KMS-11 (cell line): ENCODE results near the gene CD1E.

ENCODE experiments used
- H2AFZ ChIP-seq: fragments of 200-600 bp; sonication (generic); 2 replicates; pipeline ENCODE4 v1.6.1; 2016; ENCODE audit warnings: antibody characterized with exemption, mixed run types, low read depth
- H3K27ac ChIP-seq: fragments of 200-600 bp; sonication (generic); 2 replicates; pipeline ENCODE4 v1.6.1; 2016; ENCODE audit warnings: mild to moderate bottlenecking, mixed run types
- H3K27me3 ChIP-seq: fragments of 200-600 bp; sonication (generic); 2 replicates; pipeline ENCODE4 v1.6.1; 2017; ENCODE audit warnings: mild to moderate bottlenecking, low read depth, mixed run types, moderate library complexity; ENCODE audit not compliant: insufficient read depth
- H3K36me3 ChIP-seq: fragments of 200-600 bp; sonication (generic); 2 replicates; pipeline ENCODE4 v1.6.1; 2017; ENCODE audit warnings: mild to moderate bottlenecking, mixed run types; ENCODE audit not compliant: insufficient read depth
- H3K4me1 ChIP-seq: fragments of 200-600 bp; sonication (generic); 2 replicates; pipeline ENCODE4 v1.6.1; 2016; ENCODE audit warnings: mild to moderate bottlenecking, low read depth, mixed run types; ENCODE audit not compliant: poor library complexity, severe bottlenecking
- H3K4me2 ChIP-seq: fragments of 200-600 bp; sonication (generic); 2 replicates; pipeline ENCODE4 v1.7.0; 2016; ENCODE audit warnings: mild to moderate bottlenecking, mixed run types
- H3K4me3 ChIP-seq: fragments of 200-600 bp; sonication (generic); IDR thresholded peaks from 2 replicates; pipeline ENCODE4 v1.6.1; 2017; ENCODE audit warnings: low read depth, low read length, mixed read lengths; ENCODE audit not compliant: insufficient read depth
- H3K79me2 ChIP-seq: fragments of 200-600 bp; sonication (generic); 2 replicates; pipeline ENCODE4 v1.6.1; 2016; ENCODE audit warnings: low read depth, mixed run types; ENCODE audit not compliant: insufficient read depth
- H3K9ac ChIP-seq: fragments of 200-600 bp; sonication (generic); 2 replicates; pipeline ENCODE4 v1.6.1; 2016; ENCODE audit warnings: mild to moderate bottlenecking, mixed run types
- H4K20me1 ChIP-seq: fragments of 200-600 bp; sonication (generic); 2 replicates; pipeline ENCODE4 v1.6.1; 2016; ENCODE audit warnings: mild to moderate bottlenecking, mixed run types; ENCODE audit not compliant: insufficient read depth
- TF ChIP-seq, protein P1 (sequence below): fragments of 200-600 bp; sonication (generic); conservative IDR thresholded peaks from 2 replicates; pipeline ENCODE4 v1.6.1; 2017; ENCODE audit warnings: low read depth, mild to moderate bottlenecking, antibody characterized with exemption, low read length, moderate library complexity, mixed read lengths

CD1E gene

GRCh38 chr1:158396646-158397045, 43.0 kb downstream of the CD1E start:
- Histone ChIP-seq H3K4me1 (no peaks in the 10 kb centered on the region), H3K36me3 (no peaks in the 10 kb centered on the region), H3K9ac (no peak overlapping the region), H2AFZ (no peak overlapping the region), H3K27me3 (no peaks in the 10 kb centered on the region), H4K20me1 (no peaks in the 10 kb centered on the region), H3K4me3 (no peak overlapping the region), H3K27ac (no peak overlapping the region), H3K79me2 (no peaks in the 10 kb centered on the region), H3K4me2 (no peak overlapping the region)
- TF ChIP-seq, protein P1, sequence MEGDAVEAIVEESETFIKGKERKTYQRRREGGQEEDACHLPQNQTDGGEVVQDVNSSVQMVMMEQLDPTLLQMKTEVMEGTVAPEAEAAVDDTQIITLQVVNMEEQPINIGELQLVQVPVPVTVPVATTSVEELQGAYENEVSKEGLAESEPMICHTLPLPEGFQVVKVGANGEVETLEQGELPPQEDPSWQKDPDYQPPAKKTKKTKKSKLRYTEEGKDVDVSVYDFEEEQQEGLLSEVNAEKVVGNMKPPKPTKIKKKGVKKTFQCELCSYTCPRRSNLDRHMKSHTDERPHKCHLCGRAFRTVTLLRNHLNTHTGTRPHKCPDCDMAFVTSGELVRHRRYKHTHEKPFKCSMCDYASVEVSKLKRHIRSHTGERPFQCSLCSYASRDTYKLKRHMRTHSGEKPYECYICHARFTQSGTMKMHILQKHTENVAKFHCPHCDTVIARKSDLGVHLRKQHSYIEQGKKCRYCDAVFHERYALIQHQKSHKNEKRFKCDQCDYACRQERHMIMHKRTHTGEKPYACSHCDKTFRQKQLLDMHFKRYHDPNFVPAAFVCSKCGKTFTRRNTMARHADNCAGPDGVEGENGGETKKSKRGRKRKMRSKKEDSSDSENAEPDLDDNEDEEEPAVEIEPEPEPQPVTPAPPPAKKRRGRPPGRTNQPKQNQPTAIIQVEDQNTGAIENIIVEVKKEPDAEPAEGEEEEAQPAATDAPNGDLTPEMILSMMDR = no peak

GRCh38 chr1:158398818-158399514, 45.3 kb downstream of the CD1E start, which contains the start of gene OR10T2:
Gene OR10T2 (minus strand): TSS chr1:158399466. CDS start chr1:158399466, 0 bp downstream.
- TF ChIP-seq, protein P1 = no peak
- no peaks in the 10 kb centered on the region for H3K36me3 ChIP-seq
- no peak within 1 kb of the TSS for H3K27ac ChIP-seq
- H3K4me1 ChIP-seq = no peaks in the 10 kb centered on the region
- no peaks in the 10 kb centered on the region for H3K79me2 ChIP-seq
- no peaks in the 10 kb centered on the region for H4K20me1 ChIP-seq
- H3K27me3 ChIP-seq = no peaks in the 10 kb centered on the region
- no peak within 1 kb of the TSS for H3K4me3 ChIP-seq
- no peak within 1 kb of the TSS for H3K4me2 ChIP-seq
- no peak within 1 kb of the TSS for H3K9ac ChIP-seq
- H2AFZ ChIP-seq = no peak within 1 kb of the TSS

DNA sequence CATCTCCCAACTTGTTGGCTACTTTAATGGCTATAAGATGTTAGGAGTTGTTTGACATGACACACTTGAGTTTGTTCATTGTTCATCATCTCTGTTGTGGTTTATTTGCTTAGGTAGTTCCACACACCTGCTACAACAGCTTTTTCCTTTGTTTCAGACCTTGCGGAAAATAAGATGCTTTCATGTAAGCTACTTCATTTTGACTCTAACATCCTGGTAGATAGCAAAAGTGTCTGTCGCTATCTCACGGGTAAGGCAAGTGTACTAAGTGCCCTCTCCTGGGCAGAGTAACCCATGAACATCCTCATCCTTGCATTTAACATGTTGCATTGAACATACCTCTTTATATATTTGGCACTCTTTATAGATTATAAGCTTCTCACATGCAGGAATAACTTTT, 47.2 kb downstream of the CD1E start:
- no peaks in the 10 kb centered on the region for H3K36me3 ChIP-seq
- no peak overlapping the region for H2AFZ ChIP-seq
- no peaks in the 10 kb centered on the region for H3K27me3 ChIP-seq
- H3K9ac ChIP-seq = no peak overlapping the region
- H3K27ac ChIP-seq = no peak overlapping the region
- no peaks in the 10 kb centered on the region for H3K79me2 ChIP-seq
- H3K4me1 ChIP-seq = no peaks in the 10 kb centered on the region
- no peak overlapping the region for H3K4me3 ChIP-seq
- no peak overlapping the region for H3K4me2 ChIP-seq
- no peaks in the 10 kb centered on the region for H4K20me1 ChIP-seq
- TF ChIP-seq, protein P1 = no peak

GRCh38 chr1:158407092-158407491, 53.4 kb downstream of the CD1E start:
- TF ChIP-seq, protein P1 = no peak
- H3K4me3 ChIP-seq = no peak overlapping the region
- H3K9ac ChIP-seq = no peak overlapping the region
- H4K20me1 ChIP-seq = no peaks in the 10 kb centered on the region
- no peak overlapping the region for H2AFZ ChIP-seq
- no peaks in the 10 kb centered on the region for H3K4me1 ChIP-seq
- H3K4me2 ChIP-seq = no peak overlapping the region
- no peaks in the 10 kb centered on the region for H3K36me3 ChIP-seq
- H3K27me3 ChIP-seq = no peaks in the 10 kb centered on the region
- no peaks in the 10 kb centered on the region for H3K79me2 ChIP-seq
- no peak overlapping the region for H3K27ac ChIP-seq
